NCI-H1092 (cell line): ENCODE measurements around the gene PGC.

ENCODE experiments used
- DNase-seq: peaks from one replicate; lab custom pipeline; 2025; lab: John Stamatoyannopoulos, UW

The PGC gene

DNA sequence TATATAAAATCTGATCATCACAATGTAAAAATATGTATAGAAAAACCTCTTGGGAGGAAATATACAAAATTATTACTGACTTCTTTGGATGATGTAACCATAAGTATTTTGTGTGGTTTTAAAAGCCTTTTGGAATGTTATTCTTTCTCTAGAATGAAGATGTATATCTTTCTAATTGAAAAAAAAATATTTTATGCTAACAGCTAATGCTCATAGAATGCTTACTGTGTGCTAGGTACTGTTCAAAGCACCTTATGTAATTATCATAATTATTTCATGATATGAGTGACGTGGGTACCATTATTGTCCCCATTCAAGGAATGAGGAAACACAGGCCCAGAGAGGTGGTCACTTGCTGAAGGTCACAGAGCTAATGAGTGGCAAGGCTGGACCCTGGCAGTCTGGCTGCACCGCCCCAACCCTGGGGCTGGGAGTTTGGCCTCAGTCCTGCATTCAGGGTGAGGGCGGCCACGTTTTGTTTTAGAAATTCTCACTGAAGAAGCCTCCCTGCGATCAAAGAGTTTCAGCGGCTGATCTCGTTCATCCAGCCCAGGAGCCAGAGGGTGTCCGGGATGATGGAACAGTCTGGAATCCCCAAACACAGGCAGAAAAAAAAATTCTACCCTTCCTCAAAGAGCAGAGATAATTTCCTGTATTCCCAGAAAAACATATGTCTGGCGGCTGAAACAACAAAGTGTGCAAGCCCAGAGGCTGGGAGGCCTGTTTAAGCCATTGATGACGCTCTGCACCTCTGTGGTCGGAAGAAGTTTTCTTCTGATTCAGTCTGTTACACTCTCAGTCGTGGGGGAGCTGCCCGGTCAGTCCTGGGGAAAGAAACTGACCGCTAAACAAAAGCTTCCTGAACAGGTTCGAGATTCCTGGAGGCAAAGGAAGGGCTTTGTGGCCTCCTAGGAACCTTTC is 49.1 kb downstream of the PGC start:
- no peak for DNase-seq

DNA sequence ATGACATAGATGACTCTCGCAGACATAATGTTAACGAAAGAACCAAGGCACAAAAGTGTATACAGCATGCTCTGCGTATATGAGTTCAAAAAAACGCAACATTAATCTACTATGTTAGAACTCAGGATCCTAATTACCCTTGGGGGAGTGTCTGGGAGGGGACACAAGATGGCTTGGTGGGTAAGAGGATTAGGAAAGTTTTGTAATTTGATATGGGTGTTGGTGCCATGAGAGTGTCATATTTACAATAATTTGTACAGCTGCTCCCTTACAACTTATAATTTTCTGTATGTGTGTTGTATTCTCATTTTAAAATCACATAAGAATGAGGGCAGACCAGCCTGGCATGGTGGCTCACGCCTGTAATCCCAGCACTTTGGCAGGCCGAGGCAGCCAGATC is 50.4 kb downstream of the PGC start:
- DNase-seq, result no peak

DNA sequence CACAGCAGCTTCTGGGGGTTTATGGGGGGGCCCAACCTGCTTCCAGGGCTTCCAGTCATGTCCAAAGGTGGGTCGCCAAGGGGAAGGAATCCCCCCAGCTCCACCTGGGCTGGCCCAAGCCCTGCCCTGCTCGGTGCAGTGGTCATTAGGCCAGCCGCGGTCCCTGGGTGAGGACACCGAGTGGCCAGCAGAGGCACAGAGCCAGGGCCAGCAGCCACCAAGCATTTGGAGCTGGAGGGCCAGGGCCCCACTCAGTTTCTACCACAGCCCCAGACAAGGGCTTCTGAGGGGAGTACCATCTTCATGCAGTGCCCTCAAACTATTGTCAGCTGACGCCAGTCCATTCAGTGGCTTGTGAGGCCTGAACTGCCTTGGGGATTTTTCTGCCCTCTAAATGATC is 51.4 kb downstream of the PGC start:
- no peak for DNase-seq

DNA sequence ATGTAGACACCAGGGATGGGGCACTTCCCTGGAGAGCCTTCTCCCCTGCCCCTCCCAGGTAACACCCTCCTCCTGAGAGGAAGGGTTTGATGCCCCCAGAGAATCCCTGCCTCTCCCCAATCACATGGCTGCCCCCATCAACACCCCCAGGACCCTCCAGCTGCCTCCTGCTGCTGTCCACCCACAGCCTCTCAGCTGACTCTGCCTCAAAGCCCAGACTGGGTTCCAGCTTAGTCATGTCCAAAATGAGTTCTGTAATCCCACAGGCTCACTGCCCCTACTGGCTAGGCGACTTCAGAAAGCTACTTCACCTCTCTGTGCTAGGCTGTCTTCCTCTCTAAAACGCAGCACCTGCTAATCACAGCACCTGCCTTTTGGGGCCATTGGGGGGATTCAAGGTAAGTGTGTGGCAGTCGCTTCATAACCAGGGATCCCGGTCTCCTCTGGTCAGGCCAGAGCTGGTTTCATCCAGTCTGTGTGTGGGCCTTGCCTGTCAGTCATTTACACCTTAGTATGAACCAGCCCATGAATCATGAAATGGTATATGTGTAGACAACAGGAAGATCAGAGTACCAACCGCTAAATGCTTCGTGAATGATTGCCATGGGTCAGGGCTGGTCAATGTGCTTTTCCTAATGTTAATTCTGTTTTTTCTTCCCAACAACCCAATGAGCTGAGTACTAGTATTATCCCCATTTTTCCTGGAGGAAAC is 52.2 kb downstream of the PGC start:
- no peak for DNase-seq

DNA sequence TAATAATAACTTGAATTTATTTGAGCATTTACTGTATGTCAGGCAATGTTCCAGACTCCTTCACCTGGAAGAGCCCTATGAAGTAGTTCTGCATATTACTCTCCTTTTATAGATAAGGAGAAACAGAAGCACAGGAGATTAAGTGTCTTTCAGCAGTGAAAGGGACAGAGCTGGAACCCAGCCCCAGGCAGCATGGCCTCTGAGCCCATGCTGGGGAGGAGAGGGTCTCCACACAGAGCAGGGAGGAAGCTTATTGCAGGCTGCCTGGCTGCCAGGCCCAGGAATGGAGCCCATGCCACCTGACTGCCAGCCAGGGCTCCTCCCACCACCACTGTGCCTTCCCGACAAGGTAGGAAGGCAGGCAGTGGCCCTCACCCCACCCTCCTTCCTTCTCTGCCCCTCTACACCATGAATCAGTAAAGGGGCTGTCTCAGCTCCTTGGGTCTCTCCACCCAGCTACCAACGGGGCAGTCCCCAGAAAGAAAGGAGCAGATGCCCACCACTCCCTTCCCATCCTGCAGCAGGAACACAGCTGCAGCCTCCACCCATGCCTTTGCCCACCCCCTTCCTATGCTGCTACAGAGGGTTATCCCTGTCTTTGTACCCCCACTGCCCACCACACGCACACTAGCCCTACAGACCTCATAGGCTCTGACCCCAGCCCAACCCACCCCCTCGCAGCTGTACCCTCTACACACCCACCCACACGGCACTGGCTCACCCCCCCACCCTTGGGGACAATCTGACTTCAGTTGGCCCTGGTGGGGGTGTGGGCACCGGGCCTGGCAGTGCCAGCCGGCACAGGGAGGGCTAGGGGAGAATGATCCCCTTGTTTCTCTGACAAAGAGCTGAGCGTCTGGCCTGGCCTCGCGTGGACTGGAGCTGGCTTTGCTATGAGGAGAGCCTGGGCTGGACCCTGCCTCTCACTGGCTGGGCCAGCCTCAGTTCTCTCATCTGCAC is 53.6 kb downstream of the PGC start:
- DNase-seq, result no peak

DNA sequence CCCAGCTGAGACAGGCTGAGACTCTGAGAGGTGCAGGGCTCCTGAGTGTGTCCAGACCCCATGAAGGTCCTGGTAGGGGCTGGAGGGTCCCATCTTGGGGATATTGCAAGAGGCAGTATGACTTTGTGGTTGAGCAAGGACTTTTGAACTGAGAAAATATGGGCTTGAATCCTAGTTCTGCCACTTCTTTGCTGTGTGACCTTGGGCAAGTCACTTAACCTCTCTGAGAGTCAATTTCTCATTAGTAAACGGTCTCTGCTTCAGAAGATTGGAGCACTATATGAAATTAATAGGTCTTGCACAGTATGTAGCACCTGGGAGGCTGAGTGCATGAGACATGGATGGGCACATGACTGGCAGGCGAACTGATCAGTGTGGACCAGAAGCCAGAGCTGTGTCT is 54.5 kb downstream of the PGC start:
- no peak for DNase-seq

DNA sequence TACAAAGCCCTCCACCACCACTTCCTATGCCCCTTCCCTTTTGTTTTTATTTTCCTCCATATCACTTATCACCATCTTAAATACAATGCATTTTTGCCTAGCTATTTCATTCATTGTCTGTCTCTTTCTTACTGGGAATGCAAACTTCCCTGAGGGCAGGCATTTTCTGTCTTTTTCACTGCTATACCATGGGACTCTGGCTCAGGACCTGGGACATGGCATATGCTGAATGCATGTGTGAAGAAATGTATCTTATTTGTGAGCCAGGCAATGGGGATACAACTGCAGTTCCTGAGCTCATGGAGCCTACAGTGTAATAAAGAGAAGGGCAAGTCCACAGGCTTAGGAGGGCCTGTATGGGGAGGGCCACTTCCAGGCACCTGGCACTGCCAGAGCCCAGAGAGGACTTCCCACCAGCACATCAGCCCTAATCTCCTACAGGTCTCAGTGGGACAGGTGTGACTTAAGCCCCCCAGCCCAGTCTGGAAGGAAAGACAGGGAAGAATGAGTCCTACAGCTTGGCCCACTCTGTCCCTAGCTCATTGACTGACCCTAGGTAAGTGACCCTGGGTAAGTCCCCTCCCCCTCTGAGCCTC is 55.0 kb downstream of the PGC start:
- no peak for DNase-seq

DNA sequence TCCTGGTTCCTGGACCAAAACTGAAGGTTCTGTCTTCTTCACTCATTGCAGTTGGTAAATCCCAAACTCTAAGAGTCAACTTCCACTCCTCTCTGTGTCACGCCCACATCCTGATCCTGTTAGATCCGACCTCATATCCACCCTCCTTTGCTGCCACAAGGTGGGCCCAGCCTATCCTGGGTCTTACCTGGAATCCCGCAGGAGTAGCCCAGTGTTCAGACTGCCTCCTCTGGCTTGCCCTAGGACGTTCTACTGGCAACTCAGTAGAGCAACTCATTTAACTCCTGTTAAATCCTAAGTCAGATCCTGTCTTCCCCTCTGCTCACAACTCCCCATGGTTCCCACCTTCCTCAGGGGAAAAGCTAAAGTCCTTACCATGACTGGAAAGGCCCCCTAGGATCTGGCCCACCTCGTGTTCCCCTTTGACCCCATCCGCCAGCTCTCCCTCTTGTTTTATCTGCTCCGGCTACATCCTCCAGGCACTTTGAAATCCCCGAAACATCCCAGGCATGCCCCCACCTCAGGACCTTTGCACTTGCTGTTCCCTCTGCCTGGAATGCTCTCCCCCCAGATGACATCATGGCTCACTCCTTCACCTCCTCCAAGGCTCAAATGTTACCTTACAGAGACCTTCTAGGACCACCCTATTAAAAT is 55.6 kb downstream of the PGC start:
- no peak for DNase-seq

DNA sequence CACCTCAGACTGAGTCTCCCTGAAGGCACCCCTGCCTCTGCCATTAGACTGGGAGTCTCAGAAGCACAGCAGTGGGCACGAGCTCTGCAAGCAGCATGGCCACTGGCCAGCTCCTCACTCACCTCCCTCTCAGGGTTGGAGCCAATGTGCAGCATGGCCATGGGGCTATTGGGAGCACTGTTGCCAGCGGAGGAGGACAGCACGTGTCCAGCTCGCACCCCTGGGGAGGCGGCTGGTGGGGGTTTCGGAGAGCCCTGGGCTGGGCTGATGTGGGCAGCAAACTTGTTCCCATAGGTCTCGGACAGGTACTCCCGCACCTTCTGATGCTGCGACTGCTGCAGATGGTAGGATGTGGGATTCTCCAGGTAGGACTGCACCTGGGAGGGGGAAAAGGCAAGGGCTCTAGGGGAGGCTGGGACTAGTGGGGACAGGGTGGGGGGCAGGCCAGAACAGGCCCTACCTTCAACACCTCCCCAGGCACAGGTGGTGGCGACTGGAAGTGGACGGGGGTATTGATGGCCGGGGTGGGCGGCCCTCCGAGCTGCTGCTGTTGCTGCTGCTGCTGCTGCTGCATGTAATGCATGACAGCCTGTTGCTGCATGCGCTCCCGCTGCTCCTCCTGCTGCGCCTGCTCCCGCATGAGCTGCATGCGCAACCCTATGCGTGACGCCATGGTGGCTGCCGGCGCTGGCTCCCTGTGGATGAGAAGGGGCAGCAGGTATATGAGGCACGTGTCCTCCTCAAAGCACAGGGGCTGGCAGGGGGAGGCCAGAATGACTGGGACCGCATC is 56.5 kb downstream of the PGC start:
- no peak for DNase-seq

DNA sequence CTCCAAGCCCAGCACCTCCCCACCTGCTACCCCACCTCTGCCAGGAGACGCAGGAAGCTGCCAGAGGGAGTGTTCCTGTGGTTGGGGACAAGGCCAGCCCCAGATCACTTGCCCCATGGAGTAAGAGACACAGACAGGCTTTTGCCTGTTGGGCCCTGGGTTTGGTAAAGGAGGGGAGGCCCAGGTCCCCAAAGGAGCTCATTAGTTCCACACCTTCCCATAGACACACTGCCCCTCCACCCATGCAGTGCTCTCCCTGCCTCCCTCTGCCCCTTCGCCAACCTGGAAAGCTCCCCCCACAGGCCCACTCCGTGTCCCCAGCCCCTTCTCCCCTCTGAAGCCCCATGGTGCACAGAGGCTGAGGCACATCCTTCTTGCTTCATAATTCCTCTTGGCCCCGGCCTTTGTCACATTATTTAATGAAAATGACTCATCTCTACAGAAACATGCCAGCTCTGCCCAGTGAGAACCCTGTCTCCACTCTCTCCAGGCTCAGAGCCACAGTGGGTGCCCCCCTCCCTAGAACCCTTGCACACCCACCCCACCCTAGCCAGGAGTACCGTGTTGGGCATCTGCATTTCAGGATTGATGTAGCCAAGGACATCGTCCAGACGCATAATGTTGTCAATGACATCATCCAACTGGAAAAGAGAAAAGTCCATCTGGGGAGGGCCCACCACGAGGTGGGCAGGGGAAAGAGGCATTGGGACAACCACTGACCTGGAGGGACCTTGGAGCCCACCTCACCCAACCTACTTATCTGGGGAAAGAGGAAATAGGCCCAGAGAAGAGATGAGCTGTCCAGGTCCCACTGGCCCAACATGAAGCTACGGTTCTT is 57.8 kb downstream of the PGC start:
- no peak for DNase-seq

DNA sequence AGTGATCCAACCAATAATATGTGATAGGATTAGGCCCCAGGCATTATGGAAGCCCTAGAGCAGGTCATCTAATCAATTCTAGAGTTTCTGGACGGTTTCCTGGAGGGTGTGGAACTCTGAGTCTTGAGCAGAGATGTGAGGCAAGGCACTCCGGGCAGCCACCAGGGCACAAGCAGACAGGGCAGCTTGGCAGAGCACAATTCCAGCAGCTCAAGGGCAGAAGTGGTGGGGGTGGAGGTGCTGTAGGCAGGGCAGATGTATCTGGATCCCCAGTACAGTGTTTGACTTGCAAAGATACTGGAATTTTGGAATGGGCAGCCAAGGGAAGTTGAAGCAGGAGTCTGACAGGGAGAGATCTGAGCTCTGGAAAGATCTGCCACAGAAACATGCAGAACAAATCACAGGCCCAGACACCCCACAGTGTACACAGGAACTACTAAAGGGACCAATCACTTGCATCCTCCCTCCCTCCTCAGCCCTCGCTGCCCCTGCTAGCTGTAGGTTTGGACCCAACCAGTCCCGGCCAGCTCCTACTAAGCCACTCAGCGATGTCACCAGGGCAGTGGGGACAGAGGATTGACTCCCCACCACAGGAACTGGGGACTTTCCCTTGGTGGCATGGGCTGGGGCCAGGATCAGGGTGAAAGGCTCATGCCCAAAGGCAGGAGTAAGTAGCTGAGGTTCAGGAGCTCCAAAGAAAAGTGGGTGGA is 58.8 kb downstream of the PGC start:
- no peak for DNase-seq

DNA sequence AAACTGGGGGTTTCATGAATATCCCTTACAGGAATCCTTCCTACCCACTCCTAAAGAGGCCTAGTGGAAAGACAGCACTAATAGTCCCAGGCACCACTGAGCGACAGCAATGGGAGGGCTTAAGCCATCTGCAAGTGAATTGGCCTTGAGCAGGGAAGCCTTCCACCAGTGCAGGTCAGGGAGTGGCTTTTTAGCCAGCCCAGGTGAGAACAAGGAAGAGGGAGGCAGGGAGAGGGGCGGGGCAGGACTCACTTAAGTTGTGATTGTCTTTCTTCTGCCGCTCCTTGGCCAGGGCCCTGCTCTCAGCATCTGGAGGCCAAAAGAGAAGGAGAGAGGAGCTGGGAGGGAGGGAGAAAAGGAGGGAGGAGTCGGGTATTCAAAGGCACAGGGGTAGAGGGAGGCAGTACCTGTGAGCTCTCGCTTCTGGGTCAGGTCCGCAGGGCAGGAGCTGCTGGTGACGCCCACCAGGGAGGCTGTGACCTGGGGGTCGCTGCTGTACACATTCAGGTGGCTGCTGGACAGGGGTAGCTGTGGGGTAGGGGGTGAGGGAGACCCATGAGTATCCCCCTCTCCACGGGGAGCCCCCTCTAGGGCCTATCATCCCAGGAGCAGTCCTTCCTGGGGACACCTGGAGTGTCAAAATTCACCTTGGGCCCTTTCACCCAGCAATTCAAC is 59.6 kb downstream of the PGC start:
- DNase-seq, result no peak
